Measurements from ENCODE around the gene ZFYVE19. TPM values are rescaled to one million over a fixed set of nuclear protein-coding genes. Genes with fewer than 3 reads are reported as not detected.
"Not testable (repeated sequence)": the region's sequence is repeated elsewhere in the genome, so short reads cannot be mapped to it uniquely, and the experiment has no call there.

ZFYVE19 gene
- total RNA-seq, 4 donors from 2014 or later = 61.2 to 91.6 (median 69.9) TPM

DNA sequence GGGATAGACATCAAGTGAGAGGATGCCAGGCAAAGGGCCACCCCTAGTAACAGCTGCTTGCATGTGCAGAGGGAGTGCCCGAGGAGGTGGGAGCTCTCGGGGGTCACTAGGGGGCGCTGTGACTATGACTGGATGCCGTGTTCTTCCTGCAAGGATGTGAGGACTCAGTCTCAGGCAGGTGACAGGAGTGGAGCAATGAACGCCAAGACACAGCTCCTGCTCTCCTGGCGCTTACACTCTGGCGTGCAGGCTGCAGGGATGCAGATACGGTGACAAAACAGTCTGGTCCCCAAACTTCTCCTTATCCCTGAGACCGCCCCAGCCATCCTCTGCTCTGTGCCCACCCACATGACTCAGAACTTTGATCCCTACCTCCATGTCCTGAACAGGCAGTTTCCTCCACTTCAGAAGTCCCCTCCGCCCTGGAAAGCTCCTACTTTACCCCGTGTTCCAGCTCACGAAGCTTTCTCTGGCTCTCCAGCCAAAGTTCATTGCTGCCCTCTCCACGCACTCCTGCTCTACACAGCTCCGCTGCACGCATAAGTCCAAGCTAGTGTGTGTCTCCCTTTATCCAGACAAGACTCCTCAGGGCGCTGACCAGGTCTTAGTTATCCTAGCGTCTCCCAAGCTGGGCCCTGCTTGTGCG, 52.4 kb downstream of the ZFYVE19 start:
- Histone ChIP-seq H3K27ac (peak overlapping the region; percentile 55 to 83 (median 65)), H3K4me3 (no peak overlapping the region), H3K27me3 (no peaks in the 10 kb centered on the region), H3K36me3 (peaks cover 0 to 7% (median 0%) of the 10 kb centered on the region in 4 donors), H3K9me3 (no peaks in the 10 kb centered on the region), H3K4me1 (peaks cover 3 to 57% (median 47%) of the 10 kb centered on the region in 4 donors)
- intact Hi-C loops (cut with DNase I; ENCODE audit: low total_unique reads) (loop anchor here (2.0 kb wide), 1 partner anchor 33 kb away; no protein-coding TSS in a partner anchor), in situ Hi-C loops (cut with MboI; ENCODE audit: low pct_ligation_motif_present in 1 of 4, low pct_unique_long_range_greater_than_20kb in 1 of 4, low sequenced_read_pairs in 3 of 4) (loop anchor here in 1 of 4 donors (5.0 kb wide), 1 partner anchor 33 kb away; the partner anchor contains the start of gene VPS18)
- TF ChIP-seq POLR2AphosphoS5 (IDR thresholded peaks at IDR 0.05) (peak in 1 of 3 donors; percentile 42), POLR2A (IDR thresholded peaks at IDR 0.05) (peak; percentile 37), EP300 (IDR thresholded peaks at IDR 0.05; ENCODE audit: low read depth) (no peak)
- TF ChIP-seq, protein P1, sequence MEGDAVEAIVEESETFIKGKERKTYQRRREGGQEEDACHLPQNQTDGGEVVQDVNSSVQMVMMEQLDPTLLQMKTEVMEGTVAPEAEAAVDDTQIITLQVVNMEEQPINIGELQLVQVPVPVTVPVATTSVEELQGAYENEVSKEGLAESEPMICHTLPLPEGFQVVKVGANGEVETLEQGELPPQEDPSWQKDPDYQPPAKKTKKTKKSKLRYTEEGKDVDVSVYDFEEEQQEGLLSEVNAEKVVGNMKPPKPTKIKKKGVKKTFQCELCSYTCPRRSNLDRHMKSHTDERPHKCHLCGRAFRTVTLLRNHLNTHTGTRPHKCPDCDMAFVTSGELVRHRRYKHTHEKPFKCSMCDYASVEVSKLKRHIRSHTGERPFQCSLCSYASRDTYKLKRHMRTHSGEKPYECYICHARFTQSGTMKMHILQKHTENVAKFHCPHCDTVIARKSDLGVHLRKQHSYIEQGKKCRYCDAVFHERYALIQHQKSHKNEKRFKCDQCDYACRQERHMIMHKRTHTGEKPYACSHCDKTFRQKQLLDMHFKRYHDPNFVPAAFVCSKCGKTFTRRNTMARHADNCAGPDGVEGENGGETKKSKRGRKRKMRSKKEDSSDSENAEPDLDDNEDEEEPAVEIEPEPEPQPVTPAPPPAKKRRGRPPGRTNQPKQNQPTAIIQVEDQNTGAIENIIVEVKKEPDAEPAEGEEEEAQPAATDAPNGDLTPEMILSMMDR (IDR thresholded peaks at IDR 0.05) = peak; percentile 72 to 92 (median 76)
- DNase-seq = peak; percentile 92
- 41 to 100% methylated on average over 1 to 18 of the region's 18 CpGs for WGBS, 2 donors (ENCODE audit: low coverage in 1 of 2)

DNA sequence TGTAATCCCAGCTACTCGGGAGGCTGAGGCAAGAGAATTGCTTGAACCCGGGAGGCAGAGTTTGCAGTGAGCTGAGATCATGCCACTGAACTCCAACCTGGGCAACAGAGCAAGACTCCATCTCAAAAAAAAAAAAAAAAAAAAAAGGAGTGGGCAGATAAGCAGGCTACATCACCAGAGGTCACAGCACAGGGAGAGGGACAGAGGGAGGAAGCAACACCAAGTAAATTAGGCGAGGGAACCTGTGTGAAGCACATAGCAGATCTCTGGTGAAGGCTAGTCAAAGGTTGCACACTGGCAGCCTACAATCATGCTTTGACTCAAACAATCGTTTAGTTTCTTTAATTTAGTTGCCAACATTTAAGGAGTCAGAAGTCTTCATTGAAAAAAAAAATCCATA, 54.3 kb downstream of the ZFYVE19 start:
- in situ Hi-C loops (cut with MboI; ENCODE audit: low pct_ligation_motif_present in 1 of 4, low pct_unique_long_range_greater_than_20kb in 1 of 4, low sequenced_read_pairs in 3 of 4); DNase-seq; H3K27me3 ChIP-seq; intact Hi-C loops (cut with DNase I; ENCODE audit: low total_unique reads); H3K4me3 ChIP-seq; H3K36me3 ChIP-seq; H3K9me3 ChIP-seq: not testable (repeated sequence)
- peaks cover 3 to 51% (median 49%) of the 10 kb centered on the region in 4 donors for H3K4me1 ChIP-seq
- H3K27ac ChIP-seq = peak overlapping the region in 3 of 4 donors; percentile 60 to 78 (median 67)
- WGBS, 2 donors (ENCODE audit: low coverage in 1 of 2) = 63 to 76% methylated on average over 4 of the region's 4 CpGs

DNA sequence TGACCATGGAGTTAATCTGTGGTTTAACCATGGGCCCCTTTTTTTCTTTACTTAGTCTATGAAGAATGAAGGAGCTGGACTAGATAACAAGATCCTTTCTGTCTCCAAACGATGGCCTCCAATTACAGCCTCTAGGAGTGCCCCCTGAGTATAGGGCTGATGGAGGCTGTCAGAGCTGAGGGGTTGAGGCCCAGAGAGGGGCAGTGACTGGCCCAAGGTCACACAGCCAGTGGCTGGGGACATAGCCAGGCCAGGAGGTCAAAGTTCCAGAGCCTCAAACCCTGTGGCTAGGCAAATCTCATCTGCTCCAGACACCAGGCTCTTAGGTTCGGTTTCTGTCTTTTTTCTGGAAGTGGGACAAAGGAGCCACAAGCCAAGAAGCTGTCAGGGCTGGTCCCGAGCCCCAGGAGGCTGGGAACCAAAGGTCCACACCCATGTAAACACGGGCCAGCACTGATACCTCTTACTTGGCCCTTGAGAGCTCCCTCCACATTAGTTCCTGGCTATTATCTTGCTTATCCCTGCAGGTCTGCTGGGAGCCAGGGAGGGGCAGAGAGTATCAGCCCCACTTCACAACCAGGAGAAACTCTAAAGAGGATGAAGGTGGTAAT, 56.9 kb downstream of the ZFYVE19 start:
- TF ChIP-seq EP300 (IDR thresholded peaks at IDR 0.05; ENCODE audit: low read depth) (no peak), POLR2AphosphoS5 (IDR thresholded peaks at IDR 0.05) (no peak), POLR2A (IDR thresholded peaks at IDR 0.05) (no peak)
- TF ChIP-seq, protein P1 (IDR thresholded peaks at IDR 0.05) = no peak
- in situ Hi-C loops (cut with MboI; ENCODE audit: low pct_ligation_motif_present in 1 of 4, low pct_unique_long_range_greater_than_20kb in 1 of 4, low sequenced_read_pairs in 3 of 4) (no loop called here), intact Hi-C loops (cut with DNase I; ENCODE audit: low total_unique reads) (no loop called here)
- no peaks in the 10 kb centered on the region for H3K9me3 ChIP-seq
- no peaks in the 10 kb centered on the region for H3K27me3 ChIP-seq
- WGBS, 2 donors (ENCODE audit: low coverage in 1 of 2) = 32% methylated on average over 4 of the region's 4 CpGs; no CpG with 5 or more reads in 1 of the 2 donors
- peak overlapping the region in 3 of 4 donors; percentile 60 to 78 (median 67) for H3K27ac ChIP-seq
- no peak for DNase-seq
- H3K4me1 ChIP-seq = peaks cover 0 to 34% (median 32%) of the 10 kb centered on the region in 4 donors
- no peak overlapping the region for H3K4me3 ChIP-seq
- no peaks in the 10 kb centered on the region for H3K36me3 ChIP-seq

Small RNA genes lying within 50 kb of the gene (small RNA-seq; reads per million reads assigned to genes)
- gene SUMO2P15 = 0 reads per million in 4 donors

Other genes starting within 250 kb of the ZFYVE19 start
- 10 to 100 TPM; 31.0 to 53.1 (median 41.1) TPM for gene CCDC32, start 242.0 kb upstream of the ZFYVE19 start, total RNA-seq
- gene RPUSD2, start 237.8 kb upstream of the ZFYVE19 start, total RNA-seq = 10 to 100 TPM in 1 of 4 donors, 1 to 10 TPM in 3; 6.7 to 19.3 (median 7.8) TPM
- 1 to 10 TPM; 3.4 to 7.6 (median 3.9) TPM for gene KNL1, start 212.8 kb upstream of the ZFYVE19 start, total RNA-seq
- 10 to 100 TPM in 1 of 4 donors, 1 to 10 TPM in 3; 1.1 to 31.6 (median 1.8) TPM for gene RAD51, start 111.9 kb upstream of the ZFYVE19 start, total RNA-seq
- gene RMDN3, start 51.8 kb upstream of the ZFYVE19 start, total RNA-seq = 100 to 1,000 TPM in 1 of 4 donors, 10 to 100 TPM in 3; 16.5 to 131 (median 32.7) TPM
- gene GCHFR, start 43.0 kb upstream of the ZFYVE19 start, total RNA-seq = 10 to 100 TPM; 22.5 to 58.5 (median 46.5) TPM
- under 1 TPM in 2 of 4 donors, not detected in 2; 0.14 to 0.32 TPM for gene C15orf62, start 37.1 kb upstream of the ZFYVE19 start, total RNA-seq
- 10 to 100 TPM in 3 of 4 donors, 1 to 10 TPM in 1; 6.0 to 56.9 (median 22.3) TPM for gene DNAJC17, start 384 bp downstream of the ZFYVE19 start, total RNA-seq
- 100 to 1,000 TPM in 3 of 4 donors, 10 to 100 TPM in 1; 19.5 to 256 (median 144) TPM for gene PPP1R14D, start 21.6 kb downstream of the ZFYVE19 start, total RNA-seq
- 100 to 1,000 TPM; 285 to 729 (median 580) TPM for gene SPINT1, start 37.0 kb downstream of the ZFYVE19 start, total RNA-seq
- 1 to 10 TPM; 2.7 to 6.7 (median 4.0) TPM for gene RHOV, start 67.1 kb downstream of the ZFYVE19 start, total RNA-seq
- 10 to 100 TPM; 18.3 to 58.7 (median 21.0) TPM for gene VPS18, start 87.4 kb downstream of the ZFYVE19 start, total RNA-seq
- gene DLL4, start 122.3 kb downstream of the ZFYVE19 start, total RNA-seq = 10 to 100 TPM in 2 of 4 donors, 1 to 10 TPM in 2; 1.5 to 14.2 (median 10.2) TPM
- gene CHAC1, start 146.4 kb downstream of the ZFYVE19 start, total RNA-seq = 1 to 10 TPM in 3 of 4 donors, under 1 TPM in 1; 0.60 to 6.7 (median 2.5) TPM

Measured in transverse colon (tissue), 4 donors.